Erythroblast (primary cell): ENCODE results near the gene EYA3.

Experiments
- GATA1 ChIP-seq: IDR thresholded peaks from 2 replicates; pipeline ENCODE4 v1.6.1; 2011; ENCODE audit warnings: low read depth, mild to moderate bottlenecking, control low read depth, low read length, moderate library complexity
- POLR2A ChIP-seq: IDR thresholded peaks from 2 replicates; pipeline ENCODE4 v1.6.1; 2011; ENCODE audit warnings: mild to moderate bottlenecking, low read length

DNA sequence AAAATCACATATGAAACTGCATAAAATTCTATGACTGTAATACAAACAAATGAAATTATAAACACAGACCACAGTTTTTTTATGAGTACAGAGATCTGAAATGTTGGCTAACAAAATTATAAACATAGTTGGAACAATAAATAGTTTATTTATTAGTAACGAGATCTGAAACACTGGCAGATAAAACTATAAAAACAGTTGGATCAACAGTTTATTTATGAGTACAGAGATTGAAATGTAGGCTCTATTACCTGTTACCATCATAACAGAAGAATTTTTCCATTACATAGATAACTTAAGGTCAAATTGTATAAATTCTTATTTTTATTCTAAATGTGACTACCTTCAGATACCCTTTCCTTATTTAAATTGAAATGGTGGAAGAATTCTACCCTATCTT, 14.5 kb downstream of the EYA3 start:
- TF ChIP-seq POLR2A (no peak), GATA1 (no peak)
